HepG2 (cell line): ENCODE measurements around the gene NLRC5. TPM values are rescaled to one million over a fixed set of nuclear protein-coding genes. Genes with fewer than 3 reads are reported as not detected.

ENCODE experiments used
- DNMT1 ChIP-seq: sonication (generic); formaldehyde crosslinking; IDR thresholded peaks from 2 replicates; pipeline ENCODE4 v1.5.1; 2020; ENCODE audit warnings: mild to moderate bottlenecking, missing genetic modification reagents
- FOXA3 ChIP-seq: IDR thresholded peaks from 2 replicates; pipeline ENCODE4 v1.6.1; 2016; ENCODE audit warnings: missing genetic modification reagents, missing compliant biosample characterization
- MEF2D ChIP-seq: sonication (generic); formaldehyde crosslinking; IDR thresholded peaks from 2 replicates; pipeline ENCODE4 v1.5.1; 2020; ENCODE audit warnings: mild to moderate bottlenecking, missing genetic modification reagents
- MTA3 ChIP-seq: sonication (generic); formaldehyde crosslinking; IDR thresholded peaks from 2 replicates; pipeline ENCODE4 v1.4.0; 2020; ENCODE audit warnings: missing genetic modification reagents
- NFE2 ChIP-seq: sonication (generic); formaldehyde crosslinking; IDR thresholded peaks from 2 replicates; pipeline ENCODE4 v1.4.0; 2020; ENCODE audit warnings: missing genetic modification reagents
- RBAK ChIP-seq: sonication (generic); formaldehyde crosslinking; IDR thresholded peaks from 2 replicates; pipeline ENCODE4 v1.5.1; 2020; ENCODE audit warnings: mild to moderate bottlenecking, missing genetic modification reagents
- RFX5 ChIP-seq: IDR thresholded peaks from 2 replicates; pipeline ENCODE4 v1.6.1; 2011; ENCODE audit warnings: low read depth, low read length, improper control_type of control experiment
- SP4 ChIP-seq: sonication (generic); formaldehyde crosslinking; IDR thresholded peaks from 2 replicates; pipeline ENCODE4 v1.8.1; 2023; ENCODE audit warnings: mild to moderate bottlenecking, missing genetic modification reagents
- SRF ChIP-seq: IDR thresholded peaks from 2 replicates; pipeline ENCODE4 v1.6.1; 2011; ENCODE audit warnings: mild to moderate bottlenecking, low read depth, low read length, moderate library complexity
- ZFAT ChIP-seq: sonication (generic); formaldehyde crosslinking; conservative IDR thresholded peaks from 2 replicates; pipeline ENCODE4 v1.8.1; 2023; ENCODE audit warnings: missing genetic modification reagents, inconsistent platforms
- ZNF354B ChIP-seq: sonication (generic); formaldehyde crosslinking; IDR thresholded peaks from 2 replicates; pipeline ENCODE4 v1.8.0; 2022; ENCODE audit warnings: mild to moderate bottlenecking, missing genetic modification reagents
- ZZZ3 ChIP-seq: sonication (generic); formaldehyde crosslinking; IDR thresholded peaks from 2 replicates; pipeline ENCODE4 v1.4.0; 2020; ENCODE audit warnings: missing genetic modification reagents, mild to moderate bottlenecking, borderline replicate concordance
- polyA plus RNA-seq, 8 experiments: library from polyadenylated mRNA; depleted of rRNA in 3 of 8; stranded (reverse) in 7 of 8; unstranded in 1 of 8; fragments of >200 nt; fragmentation: Illumina TruSeq in 4 of 8; extraction: Trizol in 4 of 8; gene quantifications; 2 replicates each; pipeline versions ENCODE4 v1.2.1 to v1.2.3, GENCODE V29; 2011 to 2016; ENCODE audit warnings: low read depth in 4 of 8, missing spikeins in 1 of 8, mixed read lengths in 1 of 8; ENCODE audit not compliant: insufficient read depth in 1 of 8
- total RNA-seq, 5 experiments: library from RNA; depleted of rRNA; stranded (reverse); fragments of >200 nt; fragmentation: Illumina TruSeq; extraction: Trizol; gene quantifications; 2 replicates each; pipeline ENCODE4 v1.2.3, GENCODE V29; 2016; ENCODE audit warnings: low read depth in 1 of 5
- TF ChIP-seq, protein P1 (sequence below): sonication (generic); formaldehyde crosslinking; IDR thresholded peaks from 2 replicates; pipeline ENCODE4 v1.5.1; 2020; ENCODE audit warnings: missing genetic modification reagents, mild to moderate bottlenecking, borderline replicate concordance
- TF ChIP-seq, protein P2 (sequence below): sonication (generic); formaldehyde crosslinking; IDR thresholded peaks from 2 replicates; pipeline ENCODE4 v1.4.0; 2020; ENCODE audit warnings: low read depth, missing genetic modification reagents
- TF ChIP-seq, protein P3 (sequence below): sonication (generic); formaldehyde crosslinking; IDR thresholded peaks from 2 replicates; pipeline ENCODE4 v1.8.0; 2022; ENCODE audit warnings: missing genetic modification reagents, mild to moderate bottlenecking, borderline replicate concordance
- TF ChIP-seq, protein P4 (sequence below): sonication (generic); formaldehyde crosslinking; conservative IDR thresholded peaks from 2 replicates; pipeline ENCODE4 v1.4.0; 2020; ENCODE audit warnings: missing genetic modification reagents
- TF ChIP-seq, protein P5 (sequence below): sonication (generic); formaldehyde crosslinking; IDR thresholded peaks from 2 replicates; pipeline ENCODE4 v1.8.1; 2023; ENCODE audit warnings: mild to moderate bottlenecking, missing genetic modification reagents
- TF ChIP-seq, protein P6 (sequence below): IDR thresholded peaks from 2 replicates; pipeline ENCODE4 v1.6.1; 2018; ENCODE audit warnings: missing genetic modification reagents, mild to moderate bottlenecking, missing compliant biosample characterization

The NLRC5 gene
- total and polyA plus RNA-seq, 2 of the 13 experiments (the other 11 are each of a cell fraction or from before 2014, with no cell fraction given) = 6.3 to 12.7 TPM

DNA sequence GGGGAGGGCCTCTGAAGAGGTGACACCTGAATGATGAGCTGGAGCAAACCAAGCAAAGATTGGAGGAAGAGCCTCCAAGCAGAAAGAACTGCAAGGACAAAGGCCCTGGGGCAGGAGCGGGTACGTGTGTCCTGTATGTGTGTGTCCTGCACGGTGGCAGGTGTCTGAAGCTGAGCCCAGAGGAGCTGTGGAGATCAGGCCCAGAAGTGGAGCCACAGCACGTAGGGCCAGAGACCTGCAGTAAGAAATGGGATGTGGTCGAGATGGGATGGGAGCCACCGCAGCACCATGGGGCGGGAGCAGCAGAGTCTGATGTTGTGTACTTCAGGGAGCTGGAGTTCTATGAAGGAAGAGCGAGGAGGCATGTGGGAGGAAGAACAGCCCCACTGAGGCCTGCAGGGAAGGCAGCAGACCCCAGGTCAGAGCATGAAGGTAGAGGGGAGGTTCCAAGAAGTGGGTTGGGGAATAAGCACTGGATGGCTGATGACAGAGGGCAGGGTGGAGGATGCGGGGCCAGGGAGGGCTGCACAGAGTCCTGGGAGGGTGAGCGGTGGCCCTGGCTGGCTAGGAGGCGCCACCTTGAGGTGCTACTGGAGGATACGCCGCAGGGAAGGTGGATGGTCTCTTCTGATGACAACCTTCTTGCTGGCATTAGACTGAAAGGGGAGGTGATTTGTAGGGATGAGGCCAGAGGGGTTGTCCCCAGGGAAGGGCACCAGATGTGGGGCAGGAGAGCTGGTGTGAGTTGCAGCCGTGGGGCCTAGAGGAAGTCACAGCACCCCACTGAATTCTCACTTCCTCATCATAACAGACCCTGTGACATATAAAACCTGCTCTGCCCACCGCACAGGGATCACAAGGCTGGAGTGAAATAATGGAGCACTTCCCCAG is 38.2 kb upstream of the NLRC5 start (continued):
- no peak for TF ChIP-seq NFE2 (CRISPR knock-in tag)
- TF ChIP-seq, protein P1, sequence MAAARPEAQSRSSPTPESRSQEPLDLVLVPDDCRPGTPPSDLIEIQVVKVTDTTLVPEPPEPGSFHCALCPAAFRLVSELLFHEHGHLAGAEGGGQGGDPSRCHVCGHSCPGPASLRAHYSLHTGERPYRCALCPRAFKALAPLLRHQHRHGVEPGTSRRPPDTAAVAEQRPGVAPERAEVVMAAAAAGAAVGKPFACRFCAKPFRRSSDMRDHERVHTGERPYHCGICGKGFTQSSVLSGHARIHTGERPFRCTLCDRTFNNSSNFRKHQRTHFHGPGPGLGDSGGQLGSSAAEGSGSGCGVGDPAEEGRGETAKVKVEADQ = no peak
- TF ChIP-seq FOXA3 = peak; percentile 32; the same call in 1 of the 2 replicates
- TF ChIP-seq MEF2D (CRISPR knock-in tag) = no peak
- no peak for TF ChIP-seq MTA3 (CRISPR knock-in tag)
- TF ChIP-seq RFX5 = no peak
- TF ChIP-seq ZFAT (CRISPR knock-in tag) = no peak
- TF ChIP-seq ZZZ3 = no peak
- TF ChIP-seq, protein P2, sequence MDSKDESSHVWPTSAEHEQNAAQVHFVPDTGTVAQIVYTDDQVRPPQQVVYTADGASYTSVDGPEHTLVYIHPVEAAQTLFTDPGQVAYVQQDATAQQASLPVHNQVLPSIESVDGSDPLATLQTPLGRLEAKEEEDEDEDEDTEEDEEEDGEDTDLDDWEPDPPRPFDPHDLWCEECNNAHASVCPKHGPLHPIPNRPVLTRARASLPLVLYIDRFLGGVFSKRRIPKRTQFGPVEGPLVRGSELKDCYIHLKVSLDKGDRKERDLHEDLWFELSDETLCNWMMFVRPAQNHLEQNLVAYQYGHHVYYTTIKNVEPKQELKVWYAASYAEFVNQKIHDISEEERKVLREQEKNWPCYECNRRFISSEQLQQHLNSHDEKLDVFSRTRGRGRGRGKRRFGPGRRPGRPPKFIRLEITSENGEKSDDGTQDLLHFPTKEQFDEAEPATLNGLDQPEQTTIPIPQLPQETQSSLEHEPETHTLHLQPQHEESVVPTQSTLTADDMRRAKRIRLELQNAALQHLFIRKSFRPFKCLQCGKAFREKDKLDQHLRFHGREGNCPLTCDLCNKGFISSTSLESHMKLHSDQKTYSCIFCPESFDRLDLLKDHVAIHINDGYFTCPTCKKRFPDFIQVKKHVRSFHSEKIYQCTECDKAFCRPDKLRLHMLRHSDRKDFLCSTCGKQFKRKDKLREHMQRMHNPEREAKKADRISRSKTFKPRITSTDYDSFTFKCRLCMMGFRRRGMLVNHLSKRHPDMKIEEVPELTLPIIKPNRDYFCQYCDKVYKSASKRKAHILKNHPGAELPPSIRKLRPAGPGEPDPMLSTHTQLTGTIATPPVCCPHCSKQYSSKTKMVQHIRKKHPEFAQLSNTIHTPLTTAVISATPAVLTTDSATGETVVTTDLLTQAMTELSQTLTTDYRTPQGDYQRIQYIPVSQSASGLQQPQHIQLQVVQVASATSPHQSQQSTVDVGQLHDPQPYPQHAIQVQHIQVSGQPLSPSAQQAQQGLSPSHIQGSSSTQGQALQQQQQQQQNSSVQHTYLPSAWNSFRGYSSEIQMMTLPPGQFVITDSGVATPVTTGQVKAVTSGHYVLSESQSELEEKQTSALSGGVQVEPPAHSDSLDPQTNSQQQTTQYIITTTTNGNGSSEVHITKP (CRISPR knock-in tag) = 0 out of 2 replicates have a peak, but pooled peaks have one; percentile 21
- TF ChIP-seq SRF = no peak
- 0 out of 2 replicates have a peak, but pooled peaks have one; percentile 64 for TF ChIP-seq DNMT1 (CRISPR knock-in tag)
- TF ChIP-seq, protein P3, sequence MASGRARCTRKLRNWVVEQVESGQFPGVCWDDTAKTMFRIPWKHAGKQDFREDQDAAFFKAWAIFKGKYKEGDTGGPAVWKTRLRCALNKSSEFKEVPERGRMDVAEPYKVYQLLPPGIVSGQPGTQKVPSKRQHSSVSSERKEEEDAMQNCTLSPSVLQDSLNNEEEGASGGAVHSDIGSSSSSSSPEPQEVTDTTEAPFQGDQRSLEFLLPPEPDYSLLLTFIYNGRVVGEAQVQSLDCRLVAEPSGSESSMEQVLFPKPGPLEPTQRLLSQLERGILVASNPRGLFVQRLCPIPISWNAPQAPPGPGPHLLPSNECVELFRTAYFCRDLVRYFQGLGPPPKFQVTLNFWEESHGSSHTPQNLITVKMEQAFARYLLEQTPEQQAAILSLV = no peak
- TF ChIP-seq, protein P4, sequence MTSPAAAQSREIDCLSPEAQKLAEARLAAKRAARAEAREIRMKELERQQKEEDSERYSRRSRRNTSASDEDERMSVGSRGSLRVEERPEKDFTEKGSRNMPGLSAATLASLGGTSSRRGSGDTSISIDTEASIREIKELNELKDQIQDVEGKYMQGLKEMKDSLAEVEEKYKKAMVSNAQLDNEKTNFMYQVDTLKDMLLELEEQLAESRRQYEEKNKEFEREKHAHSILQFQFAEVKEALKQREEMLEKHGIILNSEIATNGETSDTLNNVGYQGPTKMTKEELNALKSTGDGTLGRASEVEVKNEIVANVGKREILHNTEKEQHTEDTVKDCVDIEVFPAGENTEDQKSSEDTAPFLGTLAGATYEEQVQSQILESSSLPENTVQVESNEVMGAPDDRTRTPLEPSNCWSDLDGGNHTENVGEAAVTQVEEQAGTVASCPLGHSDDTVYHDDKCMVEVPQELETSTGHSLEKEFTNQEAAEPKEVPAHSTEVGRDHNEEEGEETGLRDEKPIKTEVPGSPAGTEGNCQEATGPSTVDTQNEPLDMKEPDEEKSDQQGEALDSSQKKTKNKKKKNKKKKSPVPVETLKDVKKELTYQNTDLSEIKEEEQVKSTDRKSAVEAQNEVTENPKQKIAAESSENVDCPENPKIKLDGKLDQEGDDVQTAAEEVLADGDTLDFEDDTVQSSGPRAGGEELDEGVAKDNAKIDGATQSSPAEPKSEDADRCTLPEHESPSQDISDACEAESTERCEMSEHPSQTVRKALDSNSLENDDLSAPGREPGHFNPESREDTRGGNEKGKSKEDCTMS (CRISPR knock-in tag) = no peak
- TF ChIP-seq SP4 (CRISPR knock-in tag) = no peak
- TF ChIP-seq, protein P5, sequence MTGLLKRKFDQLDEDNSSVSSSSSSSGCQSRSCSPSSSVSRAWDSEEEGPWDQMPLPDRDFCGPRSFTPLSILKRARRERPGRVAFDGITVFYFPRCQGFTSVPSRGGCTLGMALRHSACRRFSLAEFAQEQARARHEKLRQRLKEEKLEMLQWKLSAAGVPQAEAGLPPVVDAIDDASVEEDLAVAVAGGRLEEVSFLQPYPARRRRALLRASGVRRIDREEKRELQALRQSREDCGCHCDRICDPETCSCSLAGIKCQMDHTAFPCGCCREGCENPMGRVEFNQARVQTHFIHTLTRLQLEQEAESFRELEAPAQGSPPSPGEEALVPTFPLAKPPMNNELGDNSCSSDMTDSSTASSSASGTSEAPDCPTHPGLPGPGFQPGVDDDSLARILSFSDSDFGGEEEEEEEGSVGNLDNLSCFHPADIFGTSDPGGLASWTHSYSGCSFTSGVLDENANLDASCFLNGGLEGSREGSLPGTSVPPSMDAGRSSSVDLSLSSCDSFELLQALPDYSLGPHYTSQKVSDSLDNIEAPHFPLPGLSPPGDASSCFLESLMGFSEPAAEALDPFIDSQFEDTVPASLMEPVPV = no peak
- TF ChIP-seq, protein P6, sequence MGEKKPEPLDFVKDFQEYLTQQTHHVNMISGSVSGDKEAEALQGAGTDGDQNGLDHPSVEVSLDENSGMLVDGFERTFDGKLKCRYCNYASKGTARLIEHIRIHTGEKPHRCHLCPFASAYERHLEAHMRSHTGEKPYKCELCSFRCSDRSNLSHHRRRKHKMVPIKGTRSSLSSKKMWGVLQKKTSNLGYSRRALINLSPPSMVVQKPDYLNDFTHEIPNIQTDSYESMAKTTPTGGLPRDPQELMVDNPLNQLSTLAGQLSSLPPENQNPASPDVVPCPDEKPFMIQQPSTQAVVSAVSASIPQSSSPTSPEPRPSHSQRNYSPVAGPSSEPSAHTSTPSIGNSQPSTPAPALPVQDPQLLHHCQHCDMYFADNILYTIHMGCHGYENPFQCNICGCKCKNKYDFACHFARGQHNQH = no peak
- TF ChIP-seq RBAK (CRISPR knock-in tag) = no peak
- TF ChIP-seq ZNF354B = no peak
